Measurements from ENCODE around the gene PLCL2. TPM values are rescaled to one million over a fixed set of nuclear protein-coding genes. Genes with fewer than 3 reads are reported as not detected.
"Not testable (repeated sequence)": the region's sequence is repeated elsewhere in the genome, so short reads cannot be mapped to it uniquely, and the experiment has no call there.

PLCL2 gene
- total and polyA plus RNA-seq, 4 donors = 2.1 to 16.7 (median 7.0) TPM

DNA sequence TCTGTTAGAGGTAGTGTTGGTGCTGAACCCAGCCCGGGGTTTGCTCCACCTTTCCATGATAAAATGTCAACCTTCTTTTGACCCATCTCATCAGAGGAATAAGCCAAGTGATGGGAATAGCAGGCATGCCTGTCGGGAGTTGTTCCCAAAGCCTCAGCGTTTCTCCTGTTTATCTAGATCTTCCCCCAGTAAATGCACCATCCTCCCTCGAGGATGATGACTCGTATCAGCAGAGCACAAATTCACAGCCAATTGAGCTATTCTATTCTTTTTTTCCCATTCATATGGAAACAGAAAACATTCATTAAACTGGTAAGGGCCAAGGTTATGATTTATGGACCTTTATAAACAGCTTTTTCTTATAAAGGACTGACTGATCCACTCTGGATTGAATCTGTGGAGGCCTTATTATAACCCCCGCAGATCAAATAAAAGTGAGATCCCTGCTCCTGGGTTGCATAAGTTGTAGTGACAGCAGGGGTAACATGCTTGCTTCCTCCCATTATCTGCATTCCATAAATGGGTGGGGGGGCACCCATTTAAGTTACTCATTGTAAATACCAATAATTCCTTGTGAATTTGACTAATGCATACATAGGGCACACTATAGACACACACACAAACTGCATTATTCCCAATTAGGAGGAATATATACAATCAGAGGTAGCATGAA, 207.3 kb downstream of the PLCL2 start:
- no peaks in the 10 kb centered on the region for H3K9me3 ChIP-seq (ENCODE audit: control insufficient read depth, low read length)
- no peak overlapping the region for H3K4me3 ChIP-seq (ENCODE audit: low read length in 2 of 2)
- H3K27ac ChIP-seq (ENCODE audit: low read depth in 1 of 2, low read length in 2 of 2) = no peak overlapping the region
- ATAC-seq (ENCODE audit: low FRiP score) (no peak), DNase-seq (no peak)
- intact Hi-C loops (cut with DNase I) = no loop called here
- no peaks in the 10 kb centered on the region for H3K36me3 ChIP-seq (ENCODE audit: control insufficient read depth in 1 of 2, insufficient read depth in 2 of 2, low read length in 1 of 2)
- H3K27me3 ChIP-seq (ENCODE audit: control insufficient read depth in 1 of 2, insufficient read depth in 2 of 2, low read length in 1 of 2) = no peaks in the 10 kb centered on the region
- H3K4me1 ChIP-seq (ENCODE audit: control insufficient read depth in 1 of 2, insufficient read depth in 2 of 2, low read length in 2 of 2) = peaks cover 0 to 4% of the 10 kb centered on the region in 2 donors
- WGBS, 2 donors = 72 to 79% methylated on average over 6 of the region's 6 CpGs

DNA sequence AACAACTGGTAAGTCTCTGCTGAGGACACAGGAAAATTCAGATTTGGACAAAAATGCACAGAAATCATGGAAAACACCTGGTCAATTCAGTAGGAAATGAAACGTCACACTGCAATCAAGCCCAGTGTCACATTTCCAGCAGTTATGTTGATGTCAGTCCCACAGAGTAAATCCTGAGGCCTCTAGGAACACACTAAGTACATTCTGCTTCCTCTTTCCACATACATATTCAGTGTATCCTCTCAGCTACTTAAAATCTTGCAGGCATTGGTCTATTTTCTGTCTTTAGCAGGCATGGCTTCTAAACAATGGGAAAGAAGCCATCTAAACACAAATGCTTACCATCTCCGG, 207.8 kb downstream of the PLCL2 start:
- H3K4me3 ChIP-seq (ENCODE audit: low read length in 2 of 2) = no peak overlapping the region
- no peak overlapping the region for H3K27ac ChIP-seq (ENCODE audit: low read depth in 1 of 2, low read length in 2 of 2)
- DNase-seq (no peak), ATAC-seq (ENCODE audit: low FRiP score) (no peak)
- no peaks in the 10 kb centered on the region for H3K9me3 ChIP-seq (ENCODE audit: control insufficient read depth, low read length)
- no peaks in the 10 kb centered on the region for H3K36me3 ChIP-seq (ENCODE audit: control insufficient read depth in 1 of 2, insufficient read depth in 2 of 2, low read length in 1 of 2)
- H3K27me3 ChIP-seq (ENCODE audit: control insufficient read depth in 1 of 2, insufficient read depth in 2 of 2, low read length in 1 of 2) = no peaks in the 10 kb centered on the region
- H3K4me1 ChIP-seq (ENCODE audit: control insufficient read depth in 1 of 2, insufficient read depth in 2 of 2, low read length in 2 of 2) = peaks cover 0 to 4% of the 10 kb centered on the region in 2 donors
- intact Hi-C loops (cut with DNase I) = no loop called here
- WGBS, 2 donors = 88 to 90% methylated on average over 2 of the region's 2 CpGs

DNA sequence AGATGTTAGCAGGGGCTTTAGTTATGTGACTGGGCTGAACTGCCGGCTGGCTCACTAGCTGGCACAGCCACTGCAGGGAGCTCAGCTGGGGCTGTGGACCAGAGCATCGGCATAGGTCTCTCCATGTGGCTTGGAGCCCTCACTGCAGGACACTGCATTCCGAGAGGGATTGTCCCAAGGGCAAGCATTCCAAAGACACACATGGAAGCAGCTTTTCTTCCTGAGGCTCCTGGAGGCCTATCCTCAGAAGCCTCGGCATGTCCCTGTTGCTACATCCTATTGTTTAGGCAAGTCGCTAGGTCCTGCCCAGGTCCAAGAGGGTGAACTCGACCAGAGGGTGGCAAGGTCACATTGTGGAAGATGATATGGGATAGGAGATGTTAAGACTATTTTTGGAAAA, 209.8 kb downstream of the PLCL2 start:
- Histone ChIP-seq H3K9me3 (ENCODE audit: control insufficient read depth, low read length) (no peaks in the 10 kb centered on the region), H3K4me1 (ENCODE audit: control insufficient read depth in 1 of 2, insufficient read depth in 2 of 2, low read length in 2 of 2) (no peaks in the 10 kb centered on the region), H3K36me3 (ENCODE audit: control insufficient read depth in 1 of 2, insufficient read depth in 2 of 2, low read length in 1 of 2) (no peaks in the 10 kb centered on the region), H3K27ac (ENCODE audit: low read depth in 1 of 2, low read length in 2 of 2) (no peak overlapping the region), H3K4me3 (ENCODE audit: low read length in 2 of 2) (no peak overlapping the region), H3K27me3 (ENCODE audit: control insufficient read depth in 1 of 2, insufficient read depth in 2 of 2, low read length in 1 of 2) (no peaks in the 10 kb centered on the region)
- WGBS, 2 donors = 66 to 69% methylated on average over 6 of the region's 6 CpGs
- DNase-seq = no peak
- no peak for ATAC-seq (ENCODE audit: low FRiP score)
- intact Hi-C loops (cut with DNase I) = no loop called here

DNA sequence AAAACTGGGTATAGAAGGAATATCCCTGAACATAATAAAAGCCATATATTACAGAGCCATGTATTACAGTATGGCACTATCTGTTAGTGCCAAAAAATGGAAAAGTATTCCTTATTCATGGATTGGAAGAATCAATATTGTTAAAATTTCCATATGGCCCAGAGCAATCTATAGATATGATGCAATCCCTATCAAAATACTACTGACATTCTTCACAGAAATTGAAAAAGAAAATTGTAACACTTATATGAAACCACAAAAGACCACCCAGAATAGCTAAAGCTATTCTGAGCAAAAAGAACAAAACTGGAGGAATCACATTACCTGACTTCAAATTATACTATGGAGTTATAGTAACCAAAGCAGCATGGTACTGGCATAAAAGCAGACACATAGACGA, 218.8 kb downstream of the PLCL2 start:
- no peaks in the 10 kb centered on the region for H3K27me3 ChIP-seq (ENCODE audit: control insufficient read depth in 1 of 2, insufficient read depth in 2 of 2, low read length in 1 of 2)
- intact Hi-C loops (cut with DNase I) = no loop called here
- H3K9me3 ChIP-seq (ENCODE audit: control insufficient read depth, low read length) = no peaks in the 10 kb centered on the region
- DNase-seq (no peak), ATAC-seq (ENCODE audit: low FRiP score) (no peak)
- H3K36me3 ChIP-seq (ENCODE audit: control insufficient read depth in 1 of 2, insufficient read depth in 2 of 2, low read length in 1 of 2) = no peaks in the 10 kb centered on the region
- H3K4me3 ChIP-seq (ENCODE audit: low read length in 2 of 2) = no peak overlapping the region
- WGBS, 2 donors = 72 to 75% methylated on average over 1 of the region's 1 CpG
- no peak overlapping the region for H3K27ac ChIP-seq (ENCODE audit: low read depth in 1 of 2, low read length in 2 of 2)
- no peaks in the 10 kb centered on the region for H3K4me1 ChIP-seq (ENCODE audit: control insufficient read depth in 1 of 2, insufficient read depth in 2 of 2, low read length in 2 of 2)

DNA sequence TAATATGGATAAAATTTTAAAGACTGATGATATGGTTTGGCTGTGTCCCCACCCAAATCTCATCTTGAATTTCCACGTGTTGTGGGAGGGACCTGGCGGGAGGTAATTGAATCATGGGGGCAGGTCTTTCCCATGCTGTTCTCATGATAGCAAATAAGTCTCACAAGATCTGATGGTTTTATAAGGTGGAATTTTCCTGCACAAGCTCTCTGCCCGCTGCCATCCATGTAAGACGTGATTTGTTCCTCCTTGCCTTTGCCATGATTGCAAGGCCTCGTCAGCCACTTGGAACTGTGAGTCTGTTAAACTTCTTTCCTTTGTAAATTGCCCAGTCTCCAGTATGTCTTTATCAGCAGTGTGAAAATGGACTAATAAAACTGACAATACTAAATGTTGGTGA, 222.0 kb downstream of the PLCL2 start:
- H3K27me3 ChIP-seq (ENCODE audit: control insufficient read depth in 1 of 2, insufficient read depth in 2 of 2, low read length in 1 of 2); DNase-seq; H3K27ac ChIP-seq (ENCODE audit: low read depth in 1 of 2, low read length in 2 of 2); intact Hi-C loops (cut with DNase I); H3K36me3 ChIP-seq (ENCODE audit: control insufficient read depth in 1 of 2, insufficient read depth in 2 of 2, low read length in 1 of 2); ATAC-seq (ENCODE audit: low FRiP score); H3K4me1 ChIP-seq (ENCODE audit: control insufficient read depth in 1 of 2, insufficient read depth in 2 of 2, low read length in 2 of 2); H3K9me3 ChIP-seq (ENCODE audit: control insufficient read depth, low read length); H3K4me3 ChIP-seq (ENCODE audit: low read length in 2 of 2): not testable (repeated sequence)
- 87 to 88% methylated on average over 5 of the region's 5 CpGs for WGBS, 2 donors

DNA sequence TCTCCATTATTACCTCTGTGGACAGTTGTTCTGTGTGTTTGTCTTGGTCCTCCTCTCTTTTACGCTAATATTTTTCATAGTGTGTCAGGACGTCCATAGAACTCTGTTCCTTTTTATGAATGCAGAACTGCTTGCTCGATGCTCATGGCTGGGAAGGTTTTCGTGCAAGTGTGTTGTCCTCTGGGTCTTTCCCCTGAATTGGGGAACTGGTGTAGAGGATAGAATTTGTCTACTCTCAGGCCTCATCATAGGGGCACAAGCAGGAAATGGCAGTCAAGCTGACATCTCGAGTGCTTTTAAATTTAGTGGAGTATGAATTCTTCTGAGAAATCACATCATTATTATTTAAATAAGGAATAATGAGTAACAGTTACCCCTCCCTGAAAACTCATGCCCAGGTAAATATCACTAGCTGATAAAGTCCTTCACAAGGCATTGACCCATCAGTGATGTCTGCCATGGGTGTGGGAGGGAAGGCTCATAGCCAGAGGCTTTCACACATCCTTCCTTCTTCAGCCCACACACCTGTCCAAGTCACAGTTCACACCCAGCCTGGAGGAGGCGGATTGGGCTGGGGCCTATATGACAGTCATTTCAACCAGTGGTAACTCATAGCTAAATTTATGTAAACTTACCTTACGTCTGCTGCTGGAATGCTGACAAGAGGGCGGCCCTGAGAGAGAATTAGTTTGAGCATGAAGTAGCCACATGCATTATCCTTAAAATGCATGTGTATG, 226.1 kb downstream of the PLCL2 start:
- Histone ChIP-seq H3K27ac (ENCODE audit: low read depth in 1 of 2, low read length in 2 of 2) (no peak overlapping the region), H3K9me3 (ENCODE audit: control insufficient read depth, low read length) (peaks cover 2% of the 10 kb centered on the region), H3K36me3 (ENCODE audit: control insufficient read depth in 1 of 2, insufficient read depth in 2 of 2, low read length in 1 of 2) (no peaks in the 10 kb centered on the region), H3K4me1 (ENCODE audit: control insufficient read depth in 1 of 2, insufficient read depth in 2 of 2, low read length in 2 of 2) (no peaks in the 10 kb centered on the region), H3K27me3 (ENCODE audit: control insufficient read depth in 1 of 2, insufficient read depth in 2 of 2, low read length in 1 of 2) (no peaks in the 10 kb centered on the region), H3K4me3 (ENCODE audit: low read length in 2 of 2) (no peak overlapping the region)
- 73 to 83% methylated on average over 8 of the region's 8 CpGs for WGBS, 2 donors
- ATAC-seq (ENCODE audit: low FRiP score) = no peak
- no peak for DNase-seq
- intact Hi-C loops (cut with DNase I) = no loop called here

DNA sequence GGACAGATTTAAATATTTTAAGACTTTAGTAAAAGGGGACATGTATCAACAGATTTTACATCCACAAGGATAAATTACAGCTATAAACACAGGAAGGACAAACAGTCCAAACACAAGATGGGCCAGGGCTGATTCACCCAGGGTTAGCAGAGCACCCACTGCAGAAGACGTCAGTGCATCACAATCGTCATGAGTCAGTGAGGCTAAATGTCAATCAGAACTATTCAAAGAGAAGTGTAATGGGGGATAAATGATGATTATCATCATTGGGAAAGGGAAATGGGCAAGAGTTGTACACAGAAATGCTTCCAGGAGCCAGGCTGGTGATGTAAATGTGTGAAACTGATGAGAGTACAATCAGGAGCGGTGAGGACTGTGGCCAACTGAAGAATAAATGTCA, 226.8 kb downstream of the PLCL2 start:
- no peak for DNase-seq
- Histone ChIP-seq H3K27ac (ENCODE audit: low read depth in 1 of 2, low read length in 2 of 2) (no peak overlapping the region), H3K36me3 (ENCODE audit: control insufficient read depth in 1 of 2, insufficient read depth in 2 of 2, low read length in 1 of 2) (no peaks in the 10 kb centered on the region), H3K4me3 (ENCODE audit: low read length in 2 of 2) (no peak overlapping the region), H3K4me1 (ENCODE audit: control insufficient read depth in 1 of 2, insufficient read depth in 2 of 2, low read length in 2 of 2) (no peaks in the 10 kb centered on the region), H3K27me3 (ENCODE audit: control insufficient read depth in 1 of 2, insufficient read depth in 2 of 2, low read length in 1 of 2) (no peaks in the 10 kb centered on the region), H3K9me3 (ENCODE audit: control insufficient read depth, low read length) (peaks cover 2% of the 10 kb centered on the region)
- no peak for ATAC-seq (ENCODE audit: low FRiP score)
- 89 to 90% methylated on average over 3 of the region's 3 CpGs for WGBS, 2 donors
- intact Hi-C loops (cut with DNase I) = no loop called here

DNA sequence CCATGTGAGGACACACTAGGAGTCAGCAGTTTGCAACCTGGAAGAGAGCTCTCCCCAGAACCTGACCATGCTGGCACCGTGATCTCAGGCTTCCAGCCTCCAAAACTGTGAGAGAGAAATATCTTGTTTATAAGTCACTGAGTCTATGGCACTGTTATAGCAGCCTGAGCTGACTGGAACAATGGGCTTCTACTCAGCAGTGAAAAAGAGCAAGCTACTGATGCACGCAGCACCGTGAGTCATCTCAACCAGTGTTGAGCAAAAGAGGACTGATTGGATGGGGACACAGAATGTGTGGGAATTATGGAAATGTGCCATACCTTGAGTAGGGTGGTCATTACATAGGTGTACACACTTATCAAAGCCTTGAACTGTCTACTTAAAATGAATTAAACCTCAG, 230.4 kb downstream of the PLCL2 start:
- Histone ChIP-seq H3K27ac (ENCODE audit: low read depth in 1 of 2, low read length in 2 of 2) (no peak overlapping the region), H3K27me3 (ENCODE audit: control insufficient read depth in 1 of 2, insufficient read depth in 2 of 2, low read length in 1 of 2) (no peaks in the 10 kb centered on the region), H3K4me1 (ENCODE audit: control insufficient read depth in 1 of 2, insufficient read depth in 2 of 2, low read length in 2 of 2) (no peaks in the 10 kb centered on the region), H3K9me3 (ENCODE audit: control insufficient read depth, low read length) (peaks cover 2% of the 10 kb centered on the region), H3K36me3 (ENCODE audit: control insufficient read depth in 1 of 2, insufficient read depth in 2 of 2, low read length in 1 of 2) (no peaks in the 10 kb centered on the region), H3K4me3 (ENCODE audit: low read length in 2 of 2) (no peak overlapping the region)
- no peak for ATAC-seq (ENCODE audit: low FRiP score)
- no peak for DNase-seq
- intact Hi-C loops (cut with DNase I) = no loop called here
- WGBS, 2 donors = 94 to 97% methylated on average over 3 of the region's 3 CpGs

DNA sequence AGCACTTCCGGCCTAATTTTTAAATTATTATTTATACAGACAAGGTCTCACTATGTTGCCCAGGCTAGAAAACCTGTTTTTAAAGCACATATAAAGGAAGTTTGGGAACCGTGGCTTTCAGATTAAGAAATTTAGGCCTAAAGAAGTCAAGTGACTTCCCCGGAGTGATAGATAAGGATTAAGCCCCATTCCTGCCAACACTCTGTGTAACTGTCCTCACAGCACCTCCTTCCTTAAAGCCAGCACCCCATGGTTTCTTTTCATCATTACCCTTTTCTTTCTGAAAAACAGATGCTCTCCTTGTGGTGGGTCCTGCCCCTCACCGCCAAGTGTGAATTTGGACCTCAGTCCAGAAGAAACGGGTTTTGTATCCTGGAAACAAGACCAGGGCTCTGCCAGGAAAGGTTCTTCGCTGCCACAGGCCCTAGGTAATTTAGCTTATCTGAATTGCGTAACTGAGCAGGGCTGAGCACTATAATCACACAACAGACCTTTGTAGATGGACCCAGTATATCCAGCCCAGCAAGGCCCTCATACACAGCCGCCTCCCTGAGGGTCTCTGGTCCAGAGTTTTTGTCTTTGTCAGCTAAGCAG, 231.3 kb downstream of the PLCL2 start:
- Histone ChIP-seq H3K4me3 (ENCODE audit: low read length in 2 of 2) (no peak overlapping the region), H3K27ac (ENCODE audit: low read depth in 1 of 2, low read length in 2 of 2) (no peak overlapping the region), H3K27me3 (ENCODE audit: control insufficient read depth in 1 of 2, insufficient read depth in 2 of 2, low read length in 1 of 2) (no peaks in the 10 kb centered on the region), H3K36me3 (ENCODE audit: control insufficient read depth in 1 of 2, insufficient read depth in 2 of 2, low read length in 1 of 2) (no peaks in the 10 kb centered on the region), H3K9me3 (ENCODE audit: control insufficient read depth, low read length) (peaks cover 2% of the 10 kb centered on the region), H3K4me1 (ENCODE audit: control insufficient read depth in 1 of 2, insufficient read depth in 2 of 2, low read length in 2 of 2) (no peaks in the 10 kb centered on the region)
- ATAC-seq (ENCODE audit: low FRiP score) = no peak
- 88 to 90% methylated on average over 8 of the region's 8 CpGs for WGBS, 2 donors
- DNase-seq = no peak
- intact Hi-C loops (cut with DNase I) = no loop called here
